SK-N-SH (cell line): ENCODE measurements around the gene ANKS6.

ENCODE experiments used
- CHD2 ChIP-seq: fragments of 150-350 bp; IDR thresholded peaks from 2 replicates; pipeline ENCODE4 v1.6.1; 2018; ENCODE audit warnings: low read length; ENCODE audit not compliant: partially characterized antibody
- EP300 ChIP-seq, 2 experiments: IDR thresholded peaks; 2 replicates each; pipeline versions ENCODE4 v1.4.0 to v1.6.1; 2012; ENCODE audit warnings: borderline replicate concordance in 1 of 2, low read depth in 1 of 2, low read length in 1 of 2
- EZH2phosphoT487 ChIP-seq: fragments of 200-600 bp; sonication (generic); IDR thresholded peaks from 2 replicates; pipeline ENCODE4 v1.6.1; 2017; ENCODE audit warnings: low read depth, mixed run types, mild to moderate bottlenecking, antibody characterized with exemption, moderate library complexity, borderline replicate concordance
- FOSL2 ChIP-seq: IDR thresholded peaks from 2 replicates; pipeline ENCODE4 v1.4.0; 2012; ENCODE audit warnings: low read depth, mild to moderate bottlenecking, moderate library complexity, borderline replicate concordance
- GABPA ChIP-seq: IDR thresholded peaks from 2 replicates; pipeline ENCODE4 v1.4.0; 2012; ENCODE audit warnings: low read depth, mild to moderate bottlenecking
- NRF1 ChIP-seq: IDR thresholded peaks from 2 replicates; pipeline ENCODE4 v1.6.1; 2012; ENCODE audit warnings: low read depth, mild to moderate bottlenecking, low read length
- SMC3 ChIP-seq: IDR thresholded peaks from 2 replicates; pipeline ENCODE4 v1.6.1; 2012; ENCODE audit warnings: low read depth, low read length, improper control_type of control experiment
- TF ChIP-seq, protein P1 (sequence below): fragments of 200-600 bp; sonication (generic); IDR thresholded peaks from 2 replicates; pipeline ENCODE4 v1.6.1; 2017; ENCODE audit warnings: antibody characterized with exemption, mild to moderate bottlenecking, moderate library complexity
- TF ChIP-seq, protein P2 (sequence below): IDR thresholded peaks from 2 replicates; pipeline ENCODE4 v1.6.1; 2012; ENCODE audit warnings: mild to moderate bottlenecking, low read depth, low read length, moderate library complexity

DNA sequence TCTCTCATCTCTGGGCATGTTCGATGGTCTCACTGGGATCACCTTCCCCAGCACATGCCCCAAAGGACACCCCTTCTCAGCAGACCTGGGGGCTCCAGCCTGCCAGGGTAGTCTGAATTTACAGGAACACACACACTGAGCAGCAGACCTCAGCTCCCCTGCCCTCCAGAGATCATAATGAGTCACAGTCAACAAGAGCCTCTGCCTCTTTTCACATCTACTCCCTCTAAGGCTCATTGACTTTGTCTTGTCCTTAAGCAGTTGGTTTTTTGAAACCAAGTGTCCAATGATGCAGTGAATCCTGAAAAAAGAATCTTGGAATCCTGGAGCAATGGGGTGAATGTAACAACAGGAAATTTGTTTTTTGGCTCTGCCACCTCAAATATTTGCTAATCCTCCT is 108.4 kb downstream of the ANKS6 start:
- TF ChIP-seq, protein P1, sequence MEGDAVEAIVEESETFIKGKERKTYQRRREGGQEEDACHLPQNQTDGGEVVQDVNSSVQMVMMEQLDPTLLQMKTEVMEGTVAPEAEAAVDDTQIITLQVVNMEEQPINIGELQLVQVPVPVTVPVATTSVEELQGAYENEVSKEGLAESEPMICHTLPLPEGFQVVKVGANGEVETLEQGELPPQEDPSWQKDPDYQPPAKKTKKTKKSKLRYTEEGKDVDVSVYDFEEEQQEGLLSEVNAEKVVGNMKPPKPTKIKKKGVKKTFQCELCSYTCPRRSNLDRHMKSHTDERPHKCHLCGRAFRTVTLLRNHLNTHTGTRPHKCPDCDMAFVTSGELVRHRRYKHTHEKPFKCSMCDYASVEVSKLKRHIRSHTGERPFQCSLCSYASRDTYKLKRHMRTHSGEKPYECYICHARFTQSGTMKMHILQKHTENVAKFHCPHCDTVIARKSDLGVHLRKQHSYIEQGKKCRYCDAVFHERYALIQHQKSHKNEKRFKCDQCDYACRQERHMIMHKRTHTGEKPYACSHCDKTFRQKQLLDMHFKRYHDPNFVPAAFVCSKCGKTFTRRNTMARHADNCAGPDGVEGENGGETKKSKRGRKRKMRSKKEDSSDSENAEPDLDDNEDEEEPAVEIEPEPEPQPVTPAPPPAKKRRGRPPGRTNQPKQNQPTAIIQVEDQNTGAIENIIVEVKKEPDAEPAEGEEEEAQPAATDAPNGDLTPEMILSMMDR = no peak
- TF ChIP-seq EZH2phosphoT487 = no peak
- TF ChIP-seq, protein P2, sequence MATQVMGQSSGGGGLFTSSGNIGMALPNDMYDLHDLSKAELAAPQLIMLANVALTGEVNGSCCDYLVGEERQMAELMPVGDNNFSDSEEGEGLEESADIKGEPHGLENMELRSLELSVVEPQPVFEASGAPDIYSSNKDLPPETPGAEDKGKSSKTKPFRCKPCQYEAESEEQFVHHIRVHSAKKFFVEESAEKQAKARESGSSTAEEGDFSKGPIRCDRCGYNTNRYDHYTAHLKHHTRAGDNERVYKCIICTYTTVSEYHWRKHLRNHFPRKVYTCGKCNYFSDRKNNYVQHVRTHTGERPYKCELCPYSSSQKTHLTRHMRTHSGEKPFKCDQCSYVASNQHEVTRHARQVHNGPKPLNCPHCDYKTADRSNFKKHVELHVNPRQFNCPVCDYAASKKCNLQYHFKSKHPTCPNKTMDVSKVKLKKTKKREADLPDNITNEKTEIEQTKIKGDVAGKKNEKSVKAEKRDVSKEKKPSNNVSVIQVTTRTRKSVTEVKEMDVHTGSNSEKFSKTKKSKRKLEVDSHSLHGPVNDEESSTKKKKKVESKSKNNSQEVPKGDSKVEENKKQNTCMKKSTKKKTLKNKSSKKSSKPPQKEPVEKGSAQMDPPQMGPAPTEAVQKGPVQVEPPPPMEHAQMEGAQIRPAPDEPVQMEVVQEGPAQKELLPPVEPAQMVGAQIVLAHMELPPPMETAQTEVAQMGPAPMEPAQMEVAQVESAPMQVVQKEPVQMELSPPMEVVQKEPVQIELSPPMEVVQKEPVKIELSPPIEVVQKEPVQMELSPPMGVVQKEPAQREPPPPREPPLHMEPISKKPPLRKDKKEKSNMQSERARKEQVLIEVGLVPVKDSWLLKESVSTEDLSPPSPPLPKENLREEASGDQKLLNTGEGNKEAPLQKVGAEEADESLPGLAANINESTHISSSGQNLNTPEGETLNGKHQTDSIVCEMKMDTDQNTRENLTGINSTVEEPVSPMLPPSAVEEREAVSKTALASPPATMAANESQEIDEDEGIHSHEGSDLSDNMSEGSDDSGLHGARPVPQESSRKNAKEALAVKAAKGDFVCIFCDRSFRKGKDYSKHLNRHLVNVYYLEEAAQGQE = no peak
- TF ChIP-seq GABPA = no peak
- TF ChIP-seq FOSL2 = no peak
- TF ChIP-seq EP300 (IDR thresholded peaks at IDR 0.05; ENCODE audit: borderline replicate concordance in 1 of 2, low read depth in 1 of 2, low read length in 1 of 2) = no peak
- TF ChIP-seq NRF1 = no peak
- no peak for TF ChIP-seq CHD2
- TF ChIP-seq SMC3 = no peak
